H1 (cell line): ENCODE data around the gene FXN.

ENCODE experiments used
- ASH2L ChIP-seq: fragments of 200-600, 300-600 bp; sonication (generic); IDR thresholded peaks from one replicate; pipeline ENCODE4 v1.7.1; 2017; ENCODE audit warnings: low read length
- EZH2 ChIP-seq: fragments of 200-600 bp; sonication (generic); IDR thresholded peaks from 2 replicates; pipeline ENCODE4 v1.7.1; 2012; ENCODE audit warnings: low read depth, mild to moderate bottlenecking, moderate library complexity, low read length, inconsistent platforms; ENCODE audit not compliant: severe bottlenecking
- POLR2A ChIP-seq, 2 experiments: IDR thresholded peaks; 1 replicate in 1 of 2; 2 replicates in 1 of 2; pipeline ENCODE4 v1.6.1; 2011; ENCODE audit warnings: low read depth in 2 of 2, low read length in 2 of 2, mild to moderate bottlenecking in 2 of 2; ENCODE audit errors: control extremely low read depth in 1 of 2
- POLR2AphosphoS5 ChIP-seq: IDR thresholded peaks from 2 replicates; pipeline ENCODE4 v1.6.1; 2011; ENCODE audit warnings: low read depth, low read length
- RAD21 ChIP-seq, 2 experiments: IDR thresholded peaks in 1 of 2; conservative IDR thresholded peaks in 1 of 2; 2 replicates each; pipeline ENCODE4 v1.6.1; 2011; ENCODE audit warnings: low read depth in 2 of 2, low read length in 2 of 2, improper control_type of control experiment in 1 of 2, inconsistent platforms in 1 of 2, mild to moderate bottlenecking in 1 of 2, moderate library complexity in 1 of 2
- SIN3A ChIP-seq, 2 experiments: IDR thresholded peaks in 1 of 2; conservative IDR thresholded peaks in 1 of 2; 2 replicates each; pipeline ENCODE4 v1.6.1; 2011 to 2012; ENCODE audit warnings: low read length in 2 of 2, improper control_type of control experiment in 1 of 2, low read depth in 1 of 2, mild to moderate bottlenecking in 1 of 2
- SP1 ChIP-seq: IDR thresholded peaks from 2 replicates; pipeline ENCODE4 v1.6.1; 2011; ENCODE audit warnings: low read depth, low read length
- TF ChIP-seq, protein P1 (sequence below), 3 experiments: IDR thresholded peaks; 1 replicate in 2 of 3; 2 replicates in 1 of 3; pipeline versions ENCODE4 v1.5.1 to v1.6.1; 2011; ENCODE audit warnings: low read length in 3 of 3, mild to moderate bottlenecking in 3 of 3, inconsistent platforms in 2 of 3, low read depth in 1 of 3, moderate library complexity in 1 of 3; ENCODE audit not compliant: insufficient read depth in 1 of 3; ENCODE audit errors: control extremely low read depth in 1 of 3

DNA sequence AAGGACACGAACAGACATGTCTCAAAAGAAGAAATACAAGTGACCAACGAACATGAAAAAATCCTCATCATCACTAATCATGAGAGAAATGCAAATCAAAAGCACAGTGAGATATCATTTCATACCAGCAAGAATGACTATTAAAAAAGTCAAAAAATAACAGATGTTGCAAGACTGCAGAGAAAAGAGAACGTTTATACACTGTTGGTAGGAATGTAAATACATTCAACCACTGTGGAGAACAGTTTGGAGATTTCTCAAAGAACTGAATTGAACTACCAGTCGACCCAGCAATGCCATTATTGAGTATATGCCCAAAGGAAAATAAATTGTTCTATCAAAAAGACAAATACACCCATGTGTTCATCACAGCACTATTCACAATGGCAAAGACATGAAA, 45.7 kb downstream of the FXN start:
- TF ChIP-seq, protein P1, sequence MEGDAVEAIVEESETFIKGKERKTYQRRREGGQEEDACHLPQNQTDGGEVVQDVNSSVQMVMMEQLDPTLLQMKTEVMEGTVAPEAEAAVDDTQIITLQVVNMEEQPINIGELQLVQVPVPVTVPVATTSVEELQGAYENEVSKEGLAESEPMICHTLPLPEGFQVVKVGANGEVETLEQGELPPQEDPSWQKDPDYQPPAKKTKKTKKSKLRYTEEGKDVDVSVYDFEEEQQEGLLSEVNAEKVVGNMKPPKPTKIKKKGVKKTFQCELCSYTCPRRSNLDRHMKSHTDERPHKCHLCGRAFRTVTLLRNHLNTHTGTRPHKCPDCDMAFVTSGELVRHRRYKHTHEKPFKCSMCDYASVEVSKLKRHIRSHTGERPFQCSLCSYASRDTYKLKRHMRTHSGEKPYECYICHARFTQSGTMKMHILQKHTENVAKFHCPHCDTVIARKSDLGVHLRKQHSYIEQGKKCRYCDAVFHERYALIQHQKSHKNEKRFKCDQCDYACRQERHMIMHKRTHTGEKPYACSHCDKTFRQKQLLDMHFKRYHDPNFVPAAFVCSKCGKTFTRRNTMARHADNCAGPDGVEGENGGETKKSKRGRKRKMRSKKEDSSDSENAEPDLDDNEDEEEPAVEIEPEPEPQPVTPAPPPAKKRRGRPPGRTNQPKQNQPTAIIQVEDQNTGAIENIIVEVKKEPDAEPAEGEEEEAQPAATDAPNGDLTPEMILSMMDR (IDR thresholded peaks at IDR 0.05; ENCODE audit: control extremely low read depth in 1 of 3, insufficient read depth in 1 of 3, low read depth in 1 of 3, low read length in 3 of 3): no peak
- TF ChIP-seq POLR2AphosphoS5: no peak
- TF ChIP-seq SIN3A (conservative IDR thresholded peaks at IDR 0.05 in 1 of 2, IDR thresholded peaks at IDR 0.05 in 1 of 2; ENCODE audit: low read depth in 1 of 2, low read length in 2 of 2): no peak
- no peak for TF ChIP-seq SP1
- TF ChIP-seq RAD21 (IDR thresholded peaks at IDR 0.05 in 1 of 2, conservative IDR thresholded peaks at IDR 0.05 in 1 of 2; ENCODE audit: low read depth in 2 of 2, low read length in 2 of 2): no peak
- TF ChIP-seq POLR2A (IDR thresholded peaks at IDR 0.05; ENCODE audit: control extremely low read depth in 1 of 2, low read depth in 2 of 2, low read length in 2 of 2): no peak
- TF ChIP-seq ASH2L: no peak
- TF ChIP-seq EZH2: no peak
